GM23248 (cell line): Measurements from ENCODE around the gene TIGD2.

Source experiments
- EZH2 ChIP-seq: fragments of 200-600 bp; sonication (generic); IDR thresholded peaks from 2 replicates; pipeline ENCODE4 v1.6.1; 2018; ENCODE audit warnings: antibody characterized with exemption, mild to moderate bottlenecking; ENCODE audit not compliant: insufficient read depth, poor library complexity, severe bottlenecking
- EZH2phosphoT487 ChIP-seq: fragments of 200-600 bp; sonication (generic); IDR thresholded peaks from 2 replicates; pipeline ENCODE4 v1.6.1; 2018; ENCODE audit warnings: antibody characterized with exemption, moderate library complexity, mild to moderate bottlenecking, low read depth; ENCODE audit not compliant: insufficient read depth

GRCh38 chr4:89071311-89071710, 40.0 kb upstream of the TIGD2 start:
- TF ChIP-seq EZH2phosphoT487 (no peak), EZH2 (no peak)
